ENCODE measurements around the gene CDYL2.

DNA sequence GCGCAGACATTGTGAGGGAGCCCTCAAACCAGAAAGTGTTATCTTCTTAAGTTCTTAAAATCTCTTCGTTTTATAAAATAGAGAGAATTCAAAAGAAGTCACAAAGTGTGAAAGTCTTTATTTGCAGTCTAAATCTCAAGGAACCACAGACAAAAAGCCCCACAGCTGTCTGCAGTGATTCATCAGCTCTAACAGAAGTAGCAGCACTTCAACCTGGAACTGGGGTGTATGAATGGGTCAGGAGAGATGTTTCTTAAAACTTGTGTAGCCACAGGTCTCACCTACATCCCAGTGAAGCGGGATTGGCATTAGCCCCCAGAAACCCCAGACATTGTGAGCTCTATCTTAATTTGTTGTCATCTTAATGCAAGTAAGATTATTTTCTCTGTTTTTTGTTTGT, 61.1 kb downstream of the CDYL2 start:
- TF ChIP-seq CTCF (conservative IDR thresholded peaks at IDR 0.05) (no peak), ZFX (IDR thresholded peaks at IDR 0.05) (no peak)

Measured in C4-2B (cell line).